ENCODE data around the gene LIPT2.

The LIPT2 gene

DNA sequence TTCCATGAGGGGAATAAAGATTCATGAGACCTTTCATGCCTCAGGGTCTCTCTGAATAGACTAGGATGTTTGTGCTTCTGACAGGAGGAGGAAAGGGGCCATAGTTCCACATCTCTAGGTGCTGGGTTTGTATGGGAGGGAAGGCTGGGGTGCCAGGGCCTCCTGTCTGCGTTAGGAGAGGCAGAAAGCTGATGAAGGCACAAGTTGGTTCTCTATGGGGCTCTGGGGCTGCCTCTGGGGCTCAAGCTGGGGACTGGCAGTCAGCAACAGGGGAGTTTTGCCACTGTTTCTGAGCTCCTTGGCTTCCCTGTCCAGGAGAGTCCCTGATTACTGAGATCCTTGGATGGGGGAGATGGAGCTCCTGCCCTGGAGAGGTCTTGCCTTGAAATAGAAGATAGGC lies 30.3 kb downstream of the LIPT2 start:
- no peak overlapping the region for H3K4me3 ChIP-seq (ENCODE audit: low read depth, low read length)
- no peak for TF ChIP-seq CTCF (IDR thresholded peaks at IDR 0.05; ENCODE audit: low read depth, low read length)

- TF ChIP-seq CTCF (IDR thresholded peaks at IDR 0.05; ENCODE audit: low read depth, low read length), result no peak
These were observed 30.9 kb downstream of the LIPT2 start for GRCh38 chr11:74462631-74463030.

DNA sequence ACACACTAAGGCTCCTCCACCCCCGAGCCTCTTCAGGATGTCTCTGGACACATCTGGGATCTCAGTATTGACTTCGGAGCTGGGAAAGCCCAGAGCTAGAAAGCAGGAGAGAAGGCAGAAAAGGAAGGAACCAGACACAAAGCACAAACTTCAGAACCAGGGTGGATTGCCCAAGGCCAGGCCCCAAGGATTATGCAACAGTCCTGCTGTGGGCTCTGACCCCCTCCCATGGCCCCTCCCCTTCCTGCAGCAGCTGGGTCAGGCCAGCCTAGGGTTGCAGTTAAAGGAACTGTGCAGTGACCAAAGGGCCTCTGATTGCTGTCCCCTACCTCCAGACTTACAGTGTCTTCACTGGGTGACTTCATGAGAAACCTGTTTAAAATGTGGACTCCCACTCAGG lies 31.5 kb downstream of the LIPT2 start:
- no peak overlapping the region for H3K4me3 ChIP-seq (ENCODE audit: low read depth, low read length)
- no peak for TF ChIP-seq CTCF (IDR thresholded peaks at IDR 0.05; ENCODE audit: low read depth, low read length)

More at GRCh38 chr11:74462631-74463030, 30.9 kb downstream of the LIPT2 start:
- H3K4me3 ChIP-seq (ENCODE audit: low read depth, low read length), result no peak overlapping the region

- no peak for TF ChIP-seq CTCF (IDR thresholded peaks at IDR 0.05; ENCODE audit: low read depth, low read length)
- no peak overlapping the region for H3K4me3 ChIP-seq (ENCODE audit: low read depth, low read length)
These were observed 32.9 kb downstream of the LIPT2 start for GRCh38 chr11:74460481-74461154.

DNA sequence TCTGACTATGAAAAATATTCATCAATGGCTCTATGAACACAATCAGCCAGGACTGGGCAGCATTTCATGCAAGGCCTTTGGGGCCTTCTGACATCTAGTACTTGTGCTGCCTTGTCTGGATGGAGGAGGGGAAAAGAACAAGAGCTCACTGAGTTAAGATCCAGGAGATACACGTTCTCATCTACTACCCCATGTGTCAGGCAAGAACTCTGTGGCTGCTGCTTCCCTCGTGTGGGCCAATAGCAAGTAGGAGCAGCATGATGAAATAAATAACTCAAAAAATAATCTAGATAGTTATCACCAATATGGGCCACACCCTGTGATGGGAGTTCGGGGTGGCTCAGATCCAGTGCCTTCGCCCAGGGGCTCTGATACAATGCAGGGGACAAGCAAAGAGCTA lies 33.5 kb downstream of the LIPT2 start:
- no peak overlapping the region for H3K4me3 ChIP-seq (ENCODE audit: low read depth, low read length)
- no peak for TF ChIP-seq CTCF (IDR thresholded peaks at IDR 0.05; ENCODE audit: low read depth, low read length)

GRCh38 chr11:74459584-74459983 lies 33.9 kb downstream of the LIPT2 start:
- no peak overlapping the region for H3K4me3 ChIP-seq (ENCODE audit: low read depth, low read length)

More at GRCh38 chr11:74459584-74459983, 33.9 kb downstream of the LIPT2 start:
- no peak for TF ChIP-seq CTCF (IDR thresholded peaks at IDR 0.05; ENCODE audit: low read depth, low read length)
